HFF-Myc (cell line): ENCODE data around the gene DHX29.
A peak's percentile ranks its signal among the peaks of the same experiment; 100 is the strongest.

Source experiments
- DNase-seq: peaks from one replicate; pipeline ENCODE4 v3.0.0-alpha.2; 2011; ENCODE audit warnings: low read depth; ENCODE audit errors: extremely low read depth
- H3K4me3 ChIP-seq: replicated peaks from 2 replicates; pipeline ENCODE4 v1.5.1; 2011; ENCODE audit warnings: low read depth, mild to moderate bottlenecking, control low read depth, low read length
- TF ChIP-seq, protein P1 (sequence below): IDR thresholded peaks from 2 replicates; pipeline ENCODE4 v1.5.1; 2012; ENCODE audit warnings: mild to moderate bottlenecking, low read depth, low read length, control low read depth; ENCODE audit errors: missing control alignments

Gene DHX29

DNA sequence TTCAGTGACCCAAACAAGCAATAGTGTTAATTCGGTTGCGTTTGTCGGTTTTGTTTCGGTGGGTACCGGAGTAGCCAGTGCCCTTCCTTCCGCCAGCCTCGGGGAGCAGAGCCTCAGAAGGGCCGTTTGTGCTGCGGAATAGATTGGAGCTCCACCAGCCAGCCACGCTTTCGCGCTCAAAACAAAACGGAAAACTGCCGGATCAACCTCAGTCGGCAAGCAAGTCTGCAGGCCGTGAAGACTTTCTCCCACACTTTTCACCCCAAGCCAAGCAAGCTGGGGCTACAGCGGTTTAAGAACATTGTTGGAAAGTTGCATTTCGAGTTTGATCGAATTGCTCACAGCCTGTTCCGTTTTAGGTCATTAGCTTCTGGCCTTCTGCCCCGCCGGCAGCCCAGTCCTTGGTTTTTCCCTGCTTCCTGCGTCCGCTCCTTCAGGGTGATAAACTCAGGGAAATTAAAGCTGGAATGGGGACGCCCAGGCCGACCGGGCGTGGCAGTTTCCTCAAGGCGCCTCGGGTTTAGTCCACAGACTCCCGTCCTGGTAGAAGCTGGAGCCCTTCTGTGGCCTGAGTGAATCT is 73.3 kb downstream of the DHX29 start:
- DNase-seq: no peak
- TF ChIP-seq, protein P1, sequence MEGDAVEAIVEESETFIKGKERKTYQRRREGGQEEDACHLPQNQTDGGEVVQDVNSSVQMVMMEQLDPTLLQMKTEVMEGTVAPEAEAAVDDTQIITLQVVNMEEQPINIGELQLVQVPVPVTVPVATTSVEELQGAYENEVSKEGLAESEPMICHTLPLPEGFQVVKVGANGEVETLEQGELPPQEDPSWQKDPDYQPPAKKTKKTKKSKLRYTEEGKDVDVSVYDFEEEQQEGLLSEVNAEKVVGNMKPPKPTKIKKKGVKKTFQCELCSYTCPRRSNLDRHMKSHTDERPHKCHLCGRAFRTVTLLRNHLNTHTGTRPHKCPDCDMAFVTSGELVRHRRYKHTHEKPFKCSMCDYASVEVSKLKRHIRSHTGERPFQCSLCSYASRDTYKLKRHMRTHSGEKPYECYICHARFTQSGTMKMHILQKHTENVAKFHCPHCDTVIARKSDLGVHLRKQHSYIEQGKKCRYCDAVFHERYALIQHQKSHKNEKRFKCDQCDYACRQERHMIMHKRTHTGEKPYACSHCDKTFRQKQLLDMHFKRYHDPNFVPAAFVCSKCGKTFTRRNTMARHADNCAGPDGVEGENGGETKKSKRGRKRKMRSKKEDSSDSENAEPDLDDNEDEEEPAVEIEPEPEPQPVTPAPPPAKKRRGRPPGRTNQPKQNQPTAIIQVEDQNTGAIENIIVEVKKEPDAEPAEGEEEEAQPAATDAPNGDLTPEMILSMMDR: no peak
- H3K4me3 ChIP-seq: peak overlapping the region; percentile 44

GRCh38 chr5:55232985-55233928 is 74.2 kb downstream of the DHX29 start, which contains the start of gene CCNO:
CCNO (minus strand) TSS chr5:55233608; CDS start chr5:55233523, 85 bp downstream.
- TF ChIP-seq, protein P1: no peak
- peak within 1 kb of the TSS; percentile 44 for H3K4me3 ChIP-seq
- DNase-seq: peak; percentile 12

DNA sequence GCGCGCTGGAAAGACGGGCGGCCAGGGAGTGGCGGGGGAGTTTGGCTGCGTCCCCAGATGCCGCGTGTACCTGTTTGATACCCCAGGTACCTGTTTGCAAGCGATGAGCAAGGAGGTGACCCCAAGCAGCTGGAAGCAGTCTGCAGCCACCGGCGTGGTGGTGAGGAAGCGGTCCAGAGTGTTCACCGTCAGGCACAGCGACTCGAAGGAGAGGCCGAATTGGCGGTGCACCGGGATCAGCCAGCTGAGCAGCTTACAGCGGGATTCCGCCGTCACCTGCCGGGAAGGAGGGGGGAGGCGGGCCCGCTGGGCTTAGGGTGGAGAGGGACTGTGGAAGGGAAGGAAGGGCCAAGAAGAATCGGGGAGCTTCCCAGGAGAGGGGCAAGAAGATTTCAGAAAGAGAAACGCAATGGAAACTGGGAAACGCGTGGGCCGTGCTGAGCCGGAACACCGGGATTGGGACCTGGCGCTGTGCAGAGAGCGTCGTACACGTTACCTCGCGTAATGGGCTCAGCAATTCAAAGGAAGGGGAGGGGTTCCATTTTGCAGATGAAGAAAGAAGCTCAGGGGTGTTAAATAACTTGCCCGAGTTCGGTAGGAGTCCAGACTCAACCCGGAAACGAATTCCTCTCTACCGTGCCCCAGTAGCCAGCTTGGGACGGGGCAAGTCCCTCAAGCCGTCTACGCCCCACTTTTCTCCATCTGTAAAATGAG is 75.1 kb downstream of the DHX29 start:
- DNase-seq: no peak
- TF ChIP-seq, protein P1: no peak
- H3K4me3 ChIP-seq: peak overlapping the region; percentile 44

DNA sequence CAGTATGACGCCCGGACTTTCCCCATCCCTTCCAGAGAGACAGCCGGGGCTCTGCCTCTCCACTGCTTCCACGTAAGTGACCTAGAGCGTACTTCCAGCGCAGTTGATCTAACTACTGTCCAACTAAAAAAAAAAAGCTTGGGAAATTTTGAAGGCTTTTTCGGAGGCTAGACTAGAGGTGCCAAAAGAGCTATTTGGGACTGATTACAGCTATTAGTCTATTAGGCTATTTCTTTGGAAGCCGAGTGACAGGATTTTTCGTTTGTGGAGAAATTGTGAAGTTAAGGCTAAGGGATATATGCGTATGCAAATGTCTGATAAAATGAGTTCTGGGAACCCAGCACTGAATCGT is 75.6 kb downstream of the DHX29 start:
- DNase-seq: no peak
- peak overlapping the region; percentile 44; the same call in 1 of the 2 replicates for H3K4me3 ChIP-seq
- TF ChIP-seq, protein P1: no peak

DNA sequence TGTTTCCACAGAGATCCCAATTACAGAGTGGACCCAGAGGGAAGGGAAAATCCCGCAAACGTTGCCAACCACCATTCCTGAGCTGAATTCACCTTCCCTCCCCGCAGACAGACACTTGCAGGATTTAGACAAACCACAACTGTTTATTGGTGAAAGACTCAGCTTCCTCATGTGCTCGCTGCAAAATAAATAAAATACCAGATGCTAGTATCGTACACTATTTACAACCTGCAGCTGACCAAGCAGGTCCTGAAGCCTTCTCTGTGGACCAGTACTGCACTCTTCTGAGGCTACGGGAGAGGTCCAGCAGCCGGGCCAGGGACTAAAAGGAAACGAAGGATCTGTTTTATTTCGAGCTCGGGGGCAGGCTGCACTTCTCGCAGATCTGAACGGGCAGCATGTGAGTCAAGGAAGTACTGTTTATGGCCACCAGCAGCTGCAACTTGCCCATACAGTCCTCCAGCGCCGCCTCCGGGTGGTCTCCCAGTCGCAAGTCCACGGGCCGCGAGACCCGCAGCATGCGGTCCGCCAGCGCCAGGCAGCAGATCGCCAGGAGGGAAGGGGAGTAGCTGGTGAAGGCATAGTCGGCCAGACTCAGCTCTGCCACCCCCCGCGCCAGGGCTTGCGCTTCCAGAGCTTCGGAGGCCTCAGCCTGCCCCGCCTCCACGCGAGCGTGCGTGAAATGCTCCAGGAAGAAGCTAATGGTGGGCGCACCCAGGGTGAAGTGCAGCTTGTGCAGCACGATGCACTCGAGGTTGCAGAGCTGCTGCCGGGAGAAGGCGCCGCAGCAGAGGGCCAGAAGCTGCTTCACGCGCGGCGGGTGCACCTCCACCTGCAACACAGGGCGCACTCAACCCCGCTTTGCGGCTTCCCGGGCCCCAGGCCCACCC is 76.2 kb downstream of the DHX29 start:
- H3K4me3 ChIP-seq: no peak overlapping the region
- TF ChIP-seq, protein P1: no peak
- no peak for DNase-seq

- TF ChIP-seq, protein P1: no peak
Observed at GRCh38 chr5:55230086-55230629, 77.3 kb downstream of the DHX29 start.

More at GRCh38 chr5:55230086-55230629, 77.3 kb downstream of the DHX29 start:
- no peak for DNase-seq
- H3K4me3 ChIP-seq: no peak overlapping the region
